OCI-LY1 (cell line): Measurements from ENCODE around the gene TSKU.

ENCODE experiments used
- EZH2 ChIP-seq: fragments of 200-600 bp; sonication (generic), shearing (Covaris generic); IDR thresholded peaks from 2 replicates; pipeline ENCODE4 v1.8.0; 2017; ENCODE audit warnings: borderline replicate concordance, mixed run types, mild to moderate bottlenecking, antibody characterized with exemption, low read length, moderate library complexity, mixed read lengths
- TF ChIP-seq, protein P1 (sequence below): fragments of 200-600 bp; sonication (generic), shearing (Covaris generic); IDR thresholded peaks from 2 replicates; pipeline ENCODE4 v1.5.1; 2017; ENCODE audit warnings: mild to moderate bottlenecking, antibody characterized with exemption, low read length, moderate library complexity, mixed read lengths

DNA sequence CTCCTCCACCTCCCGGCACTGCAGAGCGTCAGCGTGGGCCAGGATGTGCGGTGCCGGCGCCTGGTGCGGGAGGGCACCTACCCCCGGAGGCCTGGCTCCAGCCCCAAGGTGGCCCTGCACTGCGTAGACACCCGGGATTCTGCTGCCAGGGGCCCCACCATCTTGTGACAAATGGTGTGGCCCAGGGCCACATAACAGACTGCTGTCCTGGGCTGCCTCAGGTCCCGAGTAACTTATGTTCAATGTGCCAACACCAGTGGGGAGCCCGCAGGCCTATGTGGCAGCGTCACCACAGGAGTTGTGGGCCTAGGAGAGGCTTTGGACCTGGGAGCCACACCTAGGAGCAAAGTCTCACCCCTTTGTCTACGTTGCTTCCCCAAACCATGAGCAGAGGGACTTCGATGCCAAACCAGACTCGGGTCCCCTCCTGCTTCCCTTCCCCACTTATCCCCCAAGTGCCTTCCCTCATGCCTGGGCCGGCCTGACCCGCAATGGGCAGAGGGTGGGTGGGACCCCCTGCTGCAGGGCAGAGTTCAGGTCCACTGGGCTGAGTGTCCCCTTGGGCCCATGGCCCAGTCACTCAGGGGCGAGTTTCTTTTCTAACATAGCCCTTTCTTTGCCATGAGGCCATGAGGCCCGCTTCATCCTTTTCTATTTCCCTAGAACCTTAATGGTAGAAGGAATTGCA is 13.5 kb downstream of the TSKU start:
- TF ChIP-seq, protein P1, sequence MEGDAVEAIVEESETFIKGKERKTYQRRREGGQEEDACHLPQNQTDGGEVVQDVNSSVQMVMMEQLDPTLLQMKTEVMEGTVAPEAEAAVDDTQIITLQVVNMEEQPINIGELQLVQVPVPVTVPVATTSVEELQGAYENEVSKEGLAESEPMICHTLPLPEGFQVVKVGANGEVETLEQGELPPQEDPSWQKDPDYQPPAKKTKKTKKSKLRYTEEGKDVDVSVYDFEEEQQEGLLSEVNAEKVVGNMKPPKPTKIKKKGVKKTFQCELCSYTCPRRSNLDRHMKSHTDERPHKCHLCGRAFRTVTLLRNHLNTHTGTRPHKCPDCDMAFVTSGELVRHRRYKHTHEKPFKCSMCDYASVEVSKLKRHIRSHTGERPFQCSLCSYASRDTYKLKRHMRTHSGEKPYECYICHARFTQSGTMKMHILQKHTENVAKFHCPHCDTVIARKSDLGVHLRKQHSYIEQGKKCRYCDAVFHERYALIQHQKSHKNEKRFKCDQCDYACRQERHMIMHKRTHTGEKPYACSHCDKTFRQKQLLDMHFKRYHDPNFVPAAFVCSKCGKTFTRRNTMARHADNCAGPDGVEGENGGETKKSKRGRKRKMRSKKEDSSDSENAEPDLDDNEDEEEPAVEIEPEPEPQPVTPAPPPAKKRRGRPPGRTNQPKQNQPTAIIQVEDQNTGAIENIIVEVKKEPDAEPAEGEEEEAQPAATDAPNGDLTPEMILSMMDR: no peak
- TF ChIP-seq EZH2: no peak
